ENCODE results near the gene LIPC.

- no peak for TF ChIP-seq CTCF (IDR thresholded peaks at IDR 0.05)
- no peak for TF ChIP-seq ZFX (IDR thresholded peaks at IDR 0.05; ENCODE audit: borderline replicate concordance)
Observed at GRCh38 chr15:58386641-58387040, 45.1 kb upstream of the LIPC start.
